GM12878 (cell line): ENCODE data around the gene LRBA. TPM values are rescaled to one million over a fixed set of nuclear protein-coding genes. Genes with fewer than 3 reads are reported as not detected.

ENCODE experiments used
- ATAC-seq: fragments of 200-7000 bp; cut with Tn5 transposase; 3 replicates; pipeline ENCODE4 v1.9.1; 2020; ENCODE audit warnings: mild to moderate bottlenecking, moderate library complexity
- BruUV-seq: library from RNA; stranded (reverse); fragments of 400-500 nt; replicated peaks from 2 replicates; lab custom pipeline; 2021; lab: Mats Ljungman, UMichigan
- CTCF ChIA-PET: fragments of 300-600 bp; sonication (Branson Sonifier 250); formaldehyde crosslinking; extraction: SDS; loops from one replicate; lab custom pipeline; 2021; ENCODE audit warnings: inconsistent platforms; lab: Yijun Ruan, JAX
- POLR2A ChIA-PET: fragments of 350-600 bp; formaldehyde crosslinking; extraction: SDS; loops from one replicate; lab custom pipeline; 2021; ENCODE audit warnings: inconsistent platforms; lab: Charles Lee
- RAD21 ChIA-PET: fragments of 300-600 bp; sonication (Branson Sonifier 250); formaldehyde crosslinking; loops from one replicate; lab custom pipeline; 2023; ENCODE audit warnings: antibody characterized with exemption; ENCODE audit not compliant: unreplicated experiment; lab: Charles Lee
- SMC1A ChIA-PET: fragments of 300-600 bp; sonication (Branson Sonifier 250); formaldehyde crosslinking; loops from one replicate; lab custom pipeline; 2023; ENCODE audit not compliant: unreplicated experiment, uncharacterized antibody; lab: Charles Lee
- DNase-seq: peaks from one replicate; pipeline ENCODE4 v3.0.0-alpha.2; 2011; ENCODE audit warnings: low read depth, low spot score
- FAIRE-seq: peaks from 3 replicates; lab custom pipeline; 2011; peaks lifted over from hg19 to GRCh38; lab: Jason Lieb, UNC
- H2AFZ ChIP-seq: 2 replicates; pipeline ENCODE4 v1.6.0; 2011; ENCODE audit warnings: low read depth, low read length, control low read depth; ENCODE audit not compliant: control insufficient read depth
- H3K27ac ChIP-seq: 2 replicates; pipeline ENCODE4 v1.5.1; 2011; ENCODE audit warnings: control low read depth; ENCODE audit not compliant: control insufficient read depth, insufficient read depth
- H3K27me3 ChIP-seq, 2 experiments: replicated peaks in 1 of 2; 2 replicates each; pipeline versions ENCODE4 v1.6.0 to v1.6.1; 2011; ENCODE audit warnings: low read length in 1 of 2; ENCODE audit not compliant: control insufficient read depth in 2 of 2, insufficient read depth in 2 of 2
- H3K36me3 ChIP-seq, 2 experiments: 2 replicates each; pipeline ENCODE4 v1.5.1; 2011; ENCODE audit warnings: low read length in 1 of 2; ENCODE audit not compliant: control insufficient read depth in 2 of 2, insufficient read depth in 2 of 2
- H3K4me1 ChIP-seq: 2 replicates; pipeline ENCODE4 v1.6.1; 2011; ENCODE audit warnings: mild to moderate bottlenecking, low read length, moderate library complexity, mixed read lengths; ENCODE audit not compliant: control insufficient read depth, insufficient read depth
- H3K4me2 ChIP-seq: 2 replicates; pipeline ENCODE4 v1.6.0; 2011; ENCODE audit warnings: control low read depth; ENCODE audit not compliant: control insufficient read depth, insufficient read depth
- H3K4me3 ChIP-seq: fragments of 200-600 bp; sonication (generic); 2 replicates; pipeline ENCODE4 v1.5.1; 2016
- H3K79me2 ChIP-seq: 2 replicates; pipeline ENCODE4 v1.6.0; 2011; ENCODE audit warnings: low read length; ENCODE audit not compliant: control insufficient read depth, insufficient read depth
- H3K9ac ChIP-seq: 2 replicates; pipeline ENCODE4 v1.8.0; 2011; ENCODE audit warnings: low read length, control low read depth, mixed read lengths; ENCODE audit not compliant: control insufficient read depth, insufficient read depth
- H3K9me3 ChIP-seq: replicated peaks from 3 replicates; pipeline ENCODE4 v1.5.1; 2011; ENCODE audit warnings: mild to moderate bottlenecking, low read length; ENCODE audit not compliant: control insufficient read depth, insufficient read depth
- H4K20me1 ChIP-seq: 2 replicates; pipeline ENCODE4 v1.6.0; 2011; ENCODE audit not compliant: control insufficient read depth, insufficient read depth
- BCLAF1 ChIP-seq: fragments of 450-650 bp; IDR thresholded peaks from 2 replicates; pipeline ENCODE4 v1.6.1; 2017; ENCODE audit warnings: antibody characterized with exemption, mild to moderate bottlenecking, moderate library complexity
- CBFB ChIP-seq: IDR thresholded peaks from 2 replicates; pipeline ENCODE4 v1.6.1; 2016; ENCODE audit warnings: antibody characterized with exemption, low read depth
- E4F1 ChIP-seq: fragments of 450-650 bp; IDR thresholded peaks from 2 replicates; pipeline ENCODE4 v1.6.1; 2018; ENCODE audit warnings: borderline replicate concordance, mild to moderate bottlenecking; ENCODE audit not compliant: partially characterized antibody
- GATAD2B ChIP-seq: fragments of 450-650 bp; conservative IDR thresholded peaks from 2 replicates; pipeline ENCODE4 v1.6.1; 2017; ENCODE audit warnings: low read depth, mild to moderate bottlenecking, moderate library complexity
- LARP7 ChIP-seq: fragments of 450-650 bp; IDR thresholded peaks from 2 replicates; pipeline ENCODE4 v1.6.1; 2017; ENCODE audit warnings: mild to moderate bottlenecking
- SMAD5 ChIP-seq: IDR thresholded peaks from 2 replicates; pipeline ENCODE4 v1.6.1; 2016; ENCODE audit warnings: antibody characterized with exemption, low read depth
- TBL1XR1 ChIP-seq: IDR thresholded peaks from 2 replicates; pipeline ENCODE4 v1.6.1; 2012; ENCODE audit warnings: low read depth, low read length, improper control_type of control experiment
- WGBS: methylation state at CpG from one replicate; pipeline ENCODE4 v1.1.6; 2016; ENCODE audit warnings: low lambda C conversion rate; ENCODE audit not compliant: insufficient replicate concordance, insufficient coverage; ENCODE audit errors: missing lambda C conversion rate; 5-methylcytosine and 5-hydroxymethylcytosine counted together
- in situ Hi-C: fragments of 300-500 bp; cut with MboI; formaldehyde crosslinking; loops from 9 replicates; pipeline ENCODE4 v1.14.3; 2018; ENCODE audit warnings: mixed read lengths
- intact Hi-C: fragments of 100-400 bp; cut with micrococcal nuclease; formaldehyde crosslinking; loops from one replicate; pipeline ENCODE4 v1.14.2; 2022; ENCODE audit not compliant: unreplicated experiment
- polyA plus RNA-seq, 11 experiments: library from polyadenylated mRNA; depleted of rRNA in 4 of 11; unstranded in 6 of 11; stranded (reverse) in 5 of 11; fragments of >200 nt; fragmentation: Nextera tagmentation in 4 of 11; fragmentation: Illumina TruSeq in 1 of 11; extraction: Ambion mirVana in 4 of 11; extraction: Trizol in 1 of 11; gene quantifications; 1 replicate in 1 of 11; 2 replicates in 10 of 11; pipeline versions ENCODE4 v1.2.1 to v1.2.3, GENCODE V29; 2011 to 2016; ENCODE audit warnings: inconsistent platforms in 2 of 11, missing spikeins in 2 of 11, low read depth in 1 of 11
- total RNA-seq, 4 experiments: library from RNA; depleted of rRNA in 3 of 4; stranded (reverse); fragments of >200 nt in 3 of 4; fragmentation: Illumina TruSeq in 1 of 4; extraction: Trizol in 1 of 4; gene quantifications; 2 replicates each; pipeline versions ENCODE4 v1.2.1 to v1.2.3, GENCODE V29; 2013 to 2021
- TF ChIP-seq, protein P1 (sequence below): fragments of 450-650 bp; IDR thresholded peaks from 2 replicates; pipeline ENCODE4 v1.6.1; 2016; ENCODE audit warnings: mild to moderate bottlenecking

The LRBA gene
- total and polyA plus RNA-seq, 10 of the 15 experiments (the other 5 are each of a cell fraction or from before 2014, with no cell fraction given) = 20.3 to 93.4 (median 55.0) TPM

- no peak for TF ChIP-seq E4F1
- TF ChIP-seq TBL1XR1 = no peak
- no peak for TF ChIP-seq BCLAF1
- TF ChIP-seq SMAD5 = no peak
- TF ChIP-seq CBFB = no peak
- no peak for TF ChIP-seq LARP7
Measured at GRCh38 chr4:150656891-150657290, 358.2 kb downstream of the LRBA start (continued).

DNA sequence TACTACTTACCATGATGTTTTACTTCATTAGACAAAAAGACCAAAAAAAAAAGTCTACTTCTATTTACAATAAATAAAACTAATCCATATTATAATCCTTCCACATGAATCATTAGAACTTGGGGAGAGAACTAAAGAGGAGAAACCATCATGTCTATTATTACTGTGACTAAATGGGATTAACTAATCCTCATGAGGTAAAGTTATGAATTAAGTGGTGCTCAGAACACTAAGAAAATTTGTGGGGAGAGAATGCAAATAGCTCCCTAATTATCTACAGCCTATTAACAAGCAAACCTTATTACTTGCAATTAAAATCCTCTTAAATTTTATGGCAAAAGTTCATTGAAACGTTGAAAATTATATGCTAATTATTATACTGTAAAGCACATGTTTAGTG lies 364.3 kb downstream of the LRBA start:
- SMC1A ChIA-PET = no interaction called here
- H3K9ac ChIP-seq = no peak overlapping the region
- no peak overlapping the region for H3K4me2 ChIP-seq
- RAD21 ChIA-PET = no interaction called here
- H2AFZ ChIP-seq = no peak overlapping the region
- no TSS peak for BruUV-seq
- H3K4me1 ChIP-seq = no peaks in the 10 kb centered on the region
- DNase-seq (no peak), ATAC-seq (no peak), FAIRE-seq (no peak)
- in situ Hi-C loops = no loop called here
- no peaks in the 10 kb centered on the region for H3K79me2 ChIP-seq
- H4K20me1 ChIP-seq = no peaks in the 10 kb centered on the region
- TF ChIP-seq, protein P1, sequence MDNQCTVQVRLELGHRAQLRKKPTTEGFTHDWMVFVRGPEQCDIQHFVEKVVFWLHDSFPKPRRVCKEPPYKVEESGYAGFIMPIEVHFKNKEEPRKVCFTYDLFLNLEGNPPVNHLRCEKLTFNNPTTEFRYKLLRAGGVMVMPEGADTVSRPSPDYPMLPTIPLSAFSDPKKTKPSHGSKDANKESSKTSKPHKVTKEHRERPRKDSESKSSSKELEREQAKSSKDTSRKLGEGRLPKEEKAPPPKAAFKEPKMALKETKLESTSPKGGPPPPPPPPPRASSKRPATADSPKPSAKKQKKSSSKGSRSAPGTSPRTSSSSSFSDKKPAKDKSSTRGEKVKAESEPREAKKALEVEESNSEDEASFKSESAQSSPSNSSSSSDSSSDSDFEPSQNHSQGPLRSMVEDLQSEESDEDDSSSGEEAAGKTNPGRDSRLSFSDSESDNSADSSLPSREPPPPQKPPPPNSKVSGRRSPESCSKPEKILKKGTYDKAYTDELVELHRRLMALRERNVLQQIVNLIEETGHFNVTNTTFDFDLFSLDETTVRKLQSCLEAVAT = no peak
- no peak for TF ChIP-seq GATAD2B
- intact Hi-C loops = no loop called here
- no peak overlapping the region for H3K4me3 ChIP-seq
- no peaks in the 10 kb centered on the region for H3K27me3 ChIP-seq
- CTCF ChIA-PET = no interaction called here
- 100% methylated on average over 1 of the region's 1 CpG for WGBS
- no peak overlapping the region for H3K27ac ChIP-seq
- H3K36me3 ChIP-seq = no peaks in the 10 kb centered on the region
- no peaks in the 10 kb centered on the region for H3K9me3 ChIP-seq
- POLR2A ChIA-PET = no interaction called here
